ENCODE data around the gene MAN1B1. TPM values are rescaled to one million over a fixed set of nuclear protein-coding genes. Genes with fewer than 3 reads are reported as not detected.
A peak's percentile ranks its signal among the peaks of the same experiment; 100 is the strongest.
"Not testable (repeated sequence)": the region's sequence is repeated elsewhere in the genome, so short reads cannot be mapped to it uniquely, and the experiment has no call there.

The MAN1B1 gene
- polyA plus RNA-seq, 6 donors from 2014 or later, result 19.6 to 30.4 (median 24.3) TPM

DNA sequence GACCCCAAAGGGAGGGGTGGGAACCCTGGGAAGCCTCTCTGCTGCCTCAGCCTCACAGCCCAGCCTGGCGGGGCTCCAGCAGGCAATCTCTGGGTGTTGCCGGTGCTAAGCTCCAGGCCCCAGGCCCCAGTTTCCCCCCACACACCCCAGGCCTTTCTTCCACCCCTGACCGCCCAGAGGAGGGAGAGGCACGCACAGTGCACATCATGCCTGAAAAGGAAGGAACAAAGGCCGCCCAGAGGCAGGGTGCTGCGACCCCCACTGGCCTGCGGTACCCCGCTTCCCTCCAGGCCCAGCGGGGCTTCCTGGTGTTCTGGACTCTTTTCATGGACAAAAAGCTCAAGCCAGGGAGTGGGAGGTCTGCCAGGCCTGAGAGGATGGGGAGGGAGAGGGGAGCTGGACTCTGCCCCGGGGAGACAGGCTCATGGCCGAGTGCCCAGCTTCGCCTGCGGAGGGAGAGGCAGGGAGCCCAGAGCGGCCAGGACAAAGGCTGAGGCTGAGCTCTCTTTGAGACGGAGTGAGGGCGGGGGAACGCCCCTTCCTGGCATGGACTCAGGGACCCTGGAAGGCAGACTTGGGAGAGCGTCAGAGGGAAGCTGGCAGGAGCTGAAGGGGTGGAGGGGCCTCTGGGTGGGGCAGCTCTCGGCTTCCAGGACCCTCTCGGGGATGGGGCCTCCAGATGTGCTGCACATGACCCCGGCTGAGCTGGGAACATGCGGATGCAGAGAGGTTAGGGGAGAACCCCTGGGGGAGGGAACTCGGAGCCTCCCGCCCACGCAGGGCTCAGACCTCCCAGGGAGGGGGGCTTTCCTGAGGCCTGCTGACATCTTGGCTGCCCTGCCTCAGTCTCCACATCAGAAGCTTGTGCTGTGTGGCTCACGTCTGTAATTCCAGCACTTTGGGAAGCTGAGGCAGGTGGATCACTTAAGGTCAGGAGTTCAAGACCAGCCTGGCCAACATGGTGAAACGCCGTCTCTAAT lies 31.1 kb upstream of the MAN1B1 start:
- DNase-seq, result no peak
- no peak for ATAC-seq (ENCODE audit: low read depth in 2 of 2)
- Mint-ChIP-seq H3K4me1 (no peaks in the 10 kb centered on the region), H3K27ac (no peak overlapping the region), H3K36me3 (no peaks in the 10 kb centered on the region), H3K27me3 (peaks cover 0 to 21% (median 2%) of the 10 kb centered on the region in 3 donors), H3K9me3 (no peaks in the 10 kb centered on the region), H3K4me3 (peak overlapping the region in 1 of 8 donors; percentile 23)

- H3K27ac Mint-ChIP-seq, result peak overlapping the region in 1 of 6 donors; percentile 49
Observed at GRCh38 chr9:137056739-137057415, 29.9 kb upstream of the MAN1B1 start.

GRCh38 chr9:137057545-137057944 lies 29.2 kb upstream of the MAN1B1 start:
- no peaks in the 10 kb centered on the region for H3K4me1 Mint-ChIP-seq
- no peak overlapping the region for H3K4me3 Mint-ChIP-seq
- DNase-seq (no peak), ATAC-seq (ENCODE audit: low read depth in 2 of 2) (no peak)
- no peaks in the 10 kb centered on the region for H3K36me3 Mint-ChIP-seq
- H3K27me3 Mint-ChIP-seq, result peaks cover 0 to 4% (median 0%) of the 10 kb centered on the region in 3 donors
- peak overlapping the region in 1 of 6 donors; percentile 13 for H3K27ac Mint-ChIP-seq
- no peaks in the 10 kb centered on the region for H3K9me3 Mint-ChIP-seq

More at GRCh38 chr9:137056739-137057415, 29.9 kb upstream of the MAN1B1 start:
- DNase-seq (no peak), ATAC-seq (ENCODE audit: low read depth in 2 of 2) (no peak)
- Mint-ChIP-seq H3K4me3 (peak overlapping the region in 2 of 8 donors; percentile 30 to 50), H3K9me3 (no peaks in the 10 kb centered on the region), H3K4me1 (no peaks in the 10 kb centered on the region), H3K36me3 (no peaks in the 10 kb centered on the region), H3K27me3 (peaks cover 0 to 11% (median 0%) of the 10 kb centered on the region in 3 donors)

DNA sequence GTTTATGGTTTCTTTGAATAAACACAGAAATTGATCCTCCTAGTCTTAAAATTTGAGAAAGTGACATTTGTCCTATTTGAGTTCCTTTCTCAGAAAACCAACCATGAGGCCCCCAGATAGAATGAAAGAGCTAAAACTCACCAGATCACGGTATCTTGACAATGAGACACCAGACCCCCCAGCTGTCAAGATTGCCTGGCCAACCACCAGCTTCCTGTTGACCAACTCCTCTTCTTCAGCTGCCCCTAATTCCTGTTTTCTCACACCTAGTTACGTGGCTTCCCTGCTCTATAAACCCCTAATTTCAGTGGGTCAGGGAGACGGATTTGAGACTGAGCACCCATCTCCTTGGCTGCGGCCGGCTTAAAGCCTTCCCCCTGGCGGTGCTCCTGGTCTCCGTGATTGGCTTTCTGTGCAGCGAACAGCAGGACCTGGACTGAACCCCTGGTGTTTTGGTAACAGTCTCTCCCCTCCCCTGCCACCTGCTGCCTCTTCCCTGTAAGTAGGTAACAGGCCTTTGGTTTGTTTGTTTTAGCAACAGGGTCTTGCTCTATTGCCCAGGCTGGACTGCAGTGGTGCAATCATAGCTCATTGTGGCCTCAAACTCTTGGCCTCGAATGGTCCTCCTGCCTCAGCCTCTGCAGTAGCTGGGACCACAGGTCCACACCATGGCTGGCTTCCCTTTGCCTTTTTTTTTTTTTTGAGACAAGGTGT lies 28.1 kb upstream of the MAN1B1 start:
- peak overlapping the region in 1 of 6 donors; percentile 44 for H3K27ac Mint-ChIP-seq
- ATAC-seq (ENCODE audit: low read depth in 2 of 2) (no peak), DNase-seq (no peak)
- H3K4me1 Mint-ChIP-seq, result no peaks in the 10 kb centered on the region
- no peak overlapping the region for H3K4me3 Mint-ChIP-seq
- H3K27me3 Mint-ChIP-seq, result no peaks in the 10 kb centered on the region
- H3K36me3 Mint-ChIP-seq, result no peaks in the 10 kb centered on the region
- no peaks in the 10 kb centered on the region for H3K9me3 Mint-ChIP-seq

GRCh38 chr9:137062384-137062783 lies 24.4 kb upstream of the MAN1B1 start:
- no peaks in the 10 kb centered on the region for H3K9me3 Mint-ChIP-seq
- no peak for ATAC-seq (ENCODE audit: low read depth in 2 of 2)
- peaks cover 0 to 5% (median 4%) of the 10 kb centered on the region in 3 donors for H3K4me1 Mint-ChIP-seq
- no peak for DNase-seq
- no peak overlapping the region for H3K4me3 Mint-ChIP-seq
- H3K27ac Mint-ChIP-seq, result peak overlapping the region in 1 of 6 donors; percentile 50
- H3K36me3 Mint-ChIP-seq, result no peaks in the 10 kb centered on the region
- H3K27me3 Mint-ChIP-seq, result peaks cover 0 to 6% (median 0%) of the 10 kb centered on the region in 3 donors

DNA sequence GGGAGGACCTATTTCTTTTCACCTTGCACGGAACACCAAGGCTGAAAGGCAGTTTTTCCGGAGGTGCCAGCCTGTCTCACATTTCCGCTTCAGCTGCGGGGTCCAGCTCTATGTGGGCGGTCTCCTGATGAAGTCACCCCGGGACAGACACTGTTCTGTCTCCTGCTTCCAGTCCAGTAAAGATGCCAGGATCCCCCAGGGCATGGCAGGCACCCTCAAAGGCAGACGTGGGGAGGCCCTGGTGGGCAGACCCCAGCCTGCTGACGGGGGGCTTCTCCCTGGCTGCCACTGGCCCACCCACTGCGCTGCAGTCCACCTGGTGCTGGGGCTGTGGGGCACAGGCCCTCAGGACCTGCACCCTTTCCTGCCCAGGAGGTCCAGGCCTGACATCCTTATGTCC lies 24.0 kb upstream of the MAN1B1 start:
- not testable (repeated sequence) for H3K27me3 Mint-ChIP-seq; H3K4me3 Mint-ChIP-seq; H3K4me1 Mint-ChIP-seq; ATAC-seq (ENCODE audit: low read depth in 2 of 2); H3K9me3 Mint-ChIP-seq; H3K36me3 Mint-ChIP-seq; DNase-seq
- peak overlapping the region in 1 of 6 donors; percentile 50 for H3K27ac Mint-ChIP-seq

DNA sequence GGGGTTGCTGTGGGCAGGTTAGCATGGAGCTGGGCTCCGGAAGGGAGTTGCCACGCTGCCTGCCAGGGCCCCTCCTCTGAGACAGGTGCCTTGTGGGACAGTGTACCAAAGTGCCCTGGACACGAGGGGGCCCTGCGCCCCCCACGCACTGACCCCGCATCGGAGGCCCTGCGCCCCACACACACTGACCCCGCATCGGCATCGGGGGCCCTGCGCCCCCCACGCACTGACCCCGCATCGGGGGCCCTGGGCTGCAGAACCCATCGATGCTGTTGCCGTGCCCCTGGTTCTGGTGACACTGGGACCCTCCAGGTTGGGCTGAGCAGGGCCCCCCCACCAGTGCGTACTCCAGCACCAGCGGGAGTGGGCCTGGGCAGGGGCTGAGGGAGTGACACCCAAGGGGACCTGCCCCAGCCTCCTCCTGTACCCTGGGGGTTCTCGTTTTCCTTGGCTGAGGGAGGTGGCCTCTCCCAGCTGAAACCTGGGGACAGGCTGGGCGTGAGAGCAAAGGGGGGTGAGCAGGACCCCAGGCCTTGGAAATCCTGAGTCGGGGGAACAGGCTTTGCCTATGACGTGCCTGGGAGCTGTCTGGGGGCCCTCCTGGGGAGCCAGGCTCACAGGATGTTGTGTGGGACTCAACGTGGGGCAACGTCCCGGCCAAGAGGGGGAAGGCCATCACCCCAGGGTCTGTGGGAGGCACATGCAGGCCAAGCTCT lies 23.3 kb upstream of the MAN1B1 start:
- H3K4me3 Mint-ChIP-seq, result no peak overlapping the region
- no peak for DNase-seq
- H3K27me3 Mint-ChIP-seq, result peaks cover 0 to 11% (median 0%) of the 10 kb centered on the region in 3 donors
- H3K9me3 Mint-ChIP-seq, result no peaks in the 10 kb centered on the region
- no peak overlapping the region for H3K27ac Mint-ChIP-seq
- no peaks in the 10 kb centered on the region for H3K36me3 Mint-ChIP-seq
- no peak for ATAC-seq (ENCODE audit: low read depth in 2 of 2)
- H3K4me1 Mint-ChIP-seq, result peaks cover 5 to 12% (median 10%) of the 10 kb centered on the region in 3 donors

DNA sequence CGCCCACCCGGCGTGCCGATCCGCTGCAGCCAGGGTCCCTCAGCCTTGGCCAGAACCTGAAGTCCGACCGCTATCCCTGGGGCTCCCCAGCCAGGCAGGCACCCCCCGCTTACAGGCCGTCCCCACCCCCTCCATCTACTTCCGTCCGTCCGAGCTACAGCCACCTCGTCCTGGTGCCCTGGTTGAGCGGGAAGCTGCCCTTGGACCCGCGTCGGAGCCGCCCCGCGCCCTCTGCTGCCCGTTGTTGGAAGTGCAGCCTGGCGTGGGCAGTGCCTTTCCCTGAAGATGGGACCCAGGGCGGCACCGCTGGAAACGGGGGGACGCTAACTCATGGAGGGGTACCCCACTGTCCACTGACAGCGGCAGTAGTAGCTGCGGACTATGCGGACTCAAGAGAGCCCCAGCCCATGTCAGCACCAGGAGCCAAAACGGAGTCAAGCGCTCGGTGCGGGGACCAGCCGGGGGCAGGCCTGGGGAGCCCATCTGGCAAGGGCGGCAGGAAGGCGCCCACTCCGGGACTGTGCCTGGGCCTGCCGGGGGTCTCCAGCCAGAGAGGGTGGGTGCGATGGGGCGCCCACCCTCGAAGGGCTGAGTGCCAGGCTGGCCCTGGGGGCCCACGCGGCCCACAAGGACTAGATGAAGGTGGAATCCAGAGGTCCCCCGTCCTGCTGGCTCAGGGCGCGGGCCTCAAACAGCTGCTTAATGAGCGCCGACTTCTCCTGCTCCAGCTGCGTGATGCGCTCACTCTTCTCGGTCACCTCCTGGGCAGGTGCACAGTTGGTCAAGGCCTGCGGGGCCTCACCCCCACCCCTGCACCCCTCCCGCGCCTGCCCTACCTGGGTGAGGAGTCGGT lies 22.5 kb upstream of the MAN1B1 start:
- H3K36me3 Mint-ChIP-seq, result no peaks in the 10 kb centered on the region
- no peaks in the 10 kb centered on the region for H3K9me3 Mint-ChIP-seq
- no peak overlapping the region for H3K27ac Mint-ChIP-seq
- no peak for ATAC-seq (ENCODE audit: low read depth in 2 of 2)
- H3K4me1 Mint-ChIP-seq, result peaks cover 5 to 12% (median 10%) of the 10 kb centered on the region in 3 donors
- H3K4me3 Mint-ChIP-seq, result no peak overlapping the region
- DNase-seq, result peak; percentile 36
- peaks cover 0 to 11% (median 0%) of the 10 kb centered on the region in 3 donors for H3K27me3 Mint-ChIP-seq

GRCh38 chr9:137064880-137065164 lies 22.0 kb upstream of the MAN1B1 start:
- Mint-ChIP-seq H3K4me1 (peaks cover 5 to 12% (median 10%) of the 10 kb centered on the region in 3 donors), H3K4me3 (no peak overlapping the region), H3K36me3 (no peaks in the 10 kb centered on the region), H3K9me3 (no peaks in the 10 kb centered on the region), H3K27me3 (peaks cover 0 to 11% (median 0%) of the 10 kb centered on the region in 3 donors), H3K27ac (no peak overlapping the region)
- ATAC-seq (ENCODE audit: low read depth in 2 of 2), result no peak
- no peak for DNase-seq

DNA sequence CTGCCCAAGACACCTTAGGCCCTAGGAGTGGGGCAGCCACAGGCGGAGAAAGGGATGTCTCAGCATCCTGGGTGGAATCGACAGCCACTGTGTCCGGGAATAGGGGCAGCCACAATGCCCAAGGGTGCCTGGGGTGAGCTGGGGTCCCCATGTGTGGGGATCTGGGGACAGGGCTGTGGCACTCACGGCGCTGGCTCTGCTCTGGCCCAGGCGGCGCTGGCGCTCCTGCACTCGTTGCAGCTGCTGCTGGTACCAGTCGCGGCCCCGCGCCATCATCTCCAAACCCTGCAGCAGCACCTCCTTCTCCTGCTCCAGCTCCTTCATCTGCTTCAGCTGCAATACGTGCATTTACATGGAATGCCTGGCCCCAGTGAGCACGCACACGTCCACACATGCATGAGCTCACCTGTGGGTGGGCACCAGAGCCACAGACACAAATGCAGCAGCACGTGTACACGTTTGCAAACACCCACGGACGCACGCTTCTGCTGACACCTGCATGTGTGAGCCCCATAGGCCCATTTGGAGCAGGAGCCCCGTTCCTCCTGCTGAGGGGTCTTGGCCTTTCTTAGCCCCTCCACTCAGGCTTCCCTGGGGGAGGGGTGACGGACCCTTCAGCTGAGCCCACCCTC lies 21.3 kb upstream of the MAN1B1 start:
- H3K36me3 Mint-ChIP-seq, result no peaks in the 10 kb centered on the region
- H3K4me1 Mint-ChIP-seq, result peaks cover 5 to 13% (median 10%) of the 10 kb centered on the region in 3 donors
- no peaks in the 10 kb centered on the region for H3K9me3 Mint-ChIP-seq
- H3K27ac Mint-ChIP-seq, result no peak overlapping the region
- no peak overlapping the region for H3K4me3 Mint-ChIP-seq
- DNase-seq (no peak), ATAC-seq (ENCODE audit: low read depth in 2 of 2) (no peak)
- peaks cover 0 to 11% (median 0%) of the 10 kb centered on the region in 3 donors for H3K27me3 Mint-ChIP-seq

GRCh38 chr9:137066096-137066861 lies 20.5 kb upstream of the MAN1B1 start:
- Mint-ChIP-seq H3K4me1 (peaks cover 10 to 21% (median 15%) of the 10 kb centered on the region in 3 donors), H3K27me3 (peaks cover 0 to 11% (median 0%) of the 10 kb centered on the region in 3 donors), H3K27ac (peak overlapping the region in 1 of 6 donors; percentile 80), H3K4me3 (no peak overlapping the region), H3K9me3 (no peaks in the 10 kb centered on the region), H3K36me3 (no peaks in the 10 kb centered on the region)
- no peak for ATAC-seq (ENCODE audit: low read depth in 2 of 2)
- DNase-seq, result no peak
